HepG2 (cell line): ENCODE data around the gene SLC38A2. TPM values are rescaled to one million over a fixed set of nuclear protein-coding genes. Genes with fewer than 3 reads are reported as not detected.

Experiments used
- BHLHE40 ChIP-seq: IDR thresholded peaks from 2 replicates; pipeline ENCODE4 v1.6.1; 2011; ENCODE audit warnings: low read length, improper control_type of control experiment
- EHMT2 ChIP-seq: fragments of 200-600 bp; sonication (generic); IDR thresholded peaks from 2 replicates; pipeline ENCODE4 v1.7.0; 2017; ENCODE audit warnings: antibody characterized with exemption, low read depth, low read length, borderline replicate concordance
- FUBP1 ChIP-seq: sonication (generic); formaldehyde crosslinking; IDR thresholded peaks from 2 replicates; pipeline ENCODE4 v1.5.1; 2020; ENCODE audit warnings: missing genetic modification reagents, mild to moderate bottlenecking, borderline replicate concordance
- IKZF1 ChIP-seq: fragments of 450-650 bp; IDR thresholded peaks from 2 replicates; pipeline ENCODE4 v1.7.1; 2016
- KDM2A ChIP-seq: sonication (generic); formaldehyde crosslinking; IDR thresholded peaks from 2 replicates; pipeline ENCODE4 v1.4.0; 2020; ENCODE audit warnings: low read depth, missing genetic modification reagents, borderline replicate concordance
- KDM3A ChIP-seq: IDR thresholded peaks from 2 replicates; pipeline ENCODE4 v1.6.1; 2018; ENCODE audit warnings: low read depth, missing compliant biosample characterization
- KLF12 ChIP-seq: sonication (generic); formaldehyde crosslinking; IDR thresholded peaks from 2 replicates; pipeline ENCODE4 v1.4.0; 2020; ENCODE audit warnings: missing genetic modification reagents, borderline replicate concordance
- MED1 ChIP-seq: sonication (generic); formaldehyde crosslinking; IDR thresholded peaks from 2 replicates; pipeline ENCODE4 v1.4.0; 2020; ENCODE audit warnings: missing genetic modification reagents
- POLR2A ChIP-seq, 2 experiments: IDR thresholded peaks; 2 replicates each; pipeline ENCODE4 v1.6.1; 2011; ENCODE audit warnings: low read depth in 2 of 2, low read length in 2 of 2, mild to moderate bottlenecking in 1 of 2, moderate library complexity in 1 of 2; ENCODE audit not compliant: insufficient read depth in 1 of 2
- RNF2 ChIP-seq: fragments of 450-650 bp; conservative IDR thresholded peaks from 2 replicates; pipeline ENCODE4 v1.6.1; 2016; ENCODE audit warnings: low read depth
- SMAD3 ChIP-seq: sonication (generic); formaldehyde crosslinking; IDR thresholded peaks from 2 replicates; pipeline ENCODE4 v1.4.0; 2020; ENCODE audit warnings: missing genetic modification reagents
- SP140L ChIP-seq: sonication (generic); formaldehyde crosslinking; IDR thresholded peaks from 2 replicates; pipeline ENCODE4 v1.4.0; 2020; ENCODE audit warnings: missing genetic modification reagents, borderline replicate concordance
- SP2 ChIP-seq: sonication (generic); formaldehyde crosslinking; IDR thresholded peaks from 2 replicates; pipeline ENCODE4 v1.5.1; 2020; ENCODE audit warnings: mild to moderate bottlenecking, missing genetic modification reagents
- TCF7 ChIP-seq: sonication (generic); IDR thresholded peaks from 2 replicates; pipeline ENCODE4 v1.6.1; 2016; ENCODE audit warnings: antibody characterized with exemption, low read depth
- THYN1 ChIP-seq: sonication (generic); formaldehyde crosslinking; IDR thresholded peaks from 2 replicates; pipeline ENCODE4 v1.8.1; 2023; ENCODE audit warnings: low read depth, mild to moderate bottlenecking, moderate library complexity, missing genetic modification reagents, borderline replicate concordance
- ZBTB21 ChIP-seq: sonication (generic); formaldehyde crosslinking; IDR thresholded peaks from 2 replicates; pipeline ENCODE4 v1.4.0; 2020; ENCODE audit warnings: missing genetic modification reagents
- ZFAT ChIP-seq: sonication (generic); formaldehyde crosslinking; conservative IDR thresholded peaks from 2 replicates; pipeline ENCODE4 v1.8.1; 2023; ENCODE audit warnings: missing genetic modification reagents, inconsistent platforms
- ZNF260 ChIP-seq: sonication (generic); formaldehyde crosslinking; IDR thresholded peaks from 2 replicates; pipeline ENCODE4 v1.4.0; 2020; ENCODE audit warnings: missing genetic modification reagents, low read depth, mild to moderate bottlenecking, borderline replicate concordance
- ZNF280D ChIP-seq: sonication (generic); formaldehyde crosslinking; IDR thresholded peaks from 2 replicates; pipeline ENCODE4 v1.5.1; 2020; ENCODE audit warnings: mild to moderate bottlenecking, missing genetic modification reagents
- ZNF446 ChIP-seq: sonication (generic); formaldehyde crosslinking; IDR thresholded peaks from 2 replicates; pipeline ENCODE4 v1.5.0; 2020; ENCODE audit warnings: mild to moderate bottlenecking, missing genetic modification reagents
- ZNF576 ChIP-seq: sonication (generic); formaldehyde crosslinking; IDR thresholded peaks from 2 replicates; pipeline ENCODE4 v1.4.0; 2020; ENCODE audit warnings: mild to moderate bottlenecking, missing genetic modification reagents
- ZSCAN21 ChIP-seq: sonication (generic); formaldehyde crosslinking; IDR thresholded peaks from 2 replicates; pipeline ENCODE4 v1.8.0; 2022; ENCODE audit warnings: mild to moderate bottlenecking, missing genetic modification reagents, moderate library complexity, borderline replicate concordance
- polyA plus RNA-seq, 8 experiments: library from polyadenylated mRNA; depleted of rRNA in 3 of 8; stranded (reverse) in 7 of 8; unstranded in 1 of 8; fragments of >200 nt; fragmentation: Illumina TruSeq in 4 of 8; extraction: Trizol in 4 of 8; gene quantifications; 2 replicates each; pipeline versions ENCODE4 v1.2.1 to v1.2.3, GENCODE V29; 2011 to 2016; ENCODE audit warnings: low read depth in 4 of 8, missing spikeins in 1 of 8, mixed read lengths in 1 of 8; ENCODE audit not compliant: insufficient read depth in 1 of 8
- total RNA-seq, 5 experiments: library from RNA; depleted of rRNA; stranded (reverse); fragments of >200 nt; fragmentation: Illumina TruSeq; extraction: Trizol; gene quantifications; 2 replicates each; pipeline ENCODE4 v1.2.3, GENCODE V29; 2016; ENCODE audit warnings: low read depth in 1 of 5
- TF ChIP-seq, protein P1 (sequence below): IDR thresholded peaks from 2 replicates; pipeline ENCODE4 v1.6.1; 2012; ENCODE audit warnings: low read depth, low read length, improper control_type of control experiment
- TF ChIP-seq, protein P2 (sequence below): IDR thresholded peaks from 2 replicates; pipeline ENCODE4 v1.6.1; 2016; ENCODE audit warnings: mild to moderate bottlenecking

The SLC38A2 gene
- total and polyA plus RNA-seq, 2 of the 13 experiments (the other 11 are each of a cell fraction or from before 2014, with no cell fraction given): 368 to 880 TPM

- TF ChIP-seq ZNF280D (CRISPR knock-in tag) (0 out of 2 replicates have a peak, but pooled peaks have one; percentile 32), ZNF260 (CRISPR knock-in tag) (no peak), SP2 (CRISPR knock-in tag) (no peak), ZNF446 (CRISPR knock-in tag) (no peak), ZFAT (CRISPR knock-in tag) (no peak), POLR2A (IDR thresholded peaks at IDR 0.05; ENCODE audit: insufficient read depth in 1 of 2, low read depth in 2 of 2, low read length in 2 of 2) (0 out of 4 replicates have a peak, but pooled peaks of 1 of the 2 experiments have one; percentile 48), KLF12 (CRISPR knock-in tag) (peak; percentile 34; the same call in 1 of the 2 replicates), SP140L (no peak), THYN1 (CRISPR knock-in tag) (no peak), RNF2 (no peak), KDM3A (no peak), IKZF1 (no peak), ZNF576 (CRISPR knock-in tag) (no peak), MED1 (CRISPR knock-in tag) (no peak), FUBP1 (no peak), SMAD3 (CRISPR knock-in tag) (no peak; the same call in 1 of the 2 replicates), KDM2A (CRISPR knock-in tag) (no peak), TCF7 (no peak), EHMT2 (no peak), ZBTB21 (CRISPR knock-in tag) (no peak), BHLHE40 (no peak), ZSCAN21 (no peak)
- TF ChIP-seq, protein P1, sequence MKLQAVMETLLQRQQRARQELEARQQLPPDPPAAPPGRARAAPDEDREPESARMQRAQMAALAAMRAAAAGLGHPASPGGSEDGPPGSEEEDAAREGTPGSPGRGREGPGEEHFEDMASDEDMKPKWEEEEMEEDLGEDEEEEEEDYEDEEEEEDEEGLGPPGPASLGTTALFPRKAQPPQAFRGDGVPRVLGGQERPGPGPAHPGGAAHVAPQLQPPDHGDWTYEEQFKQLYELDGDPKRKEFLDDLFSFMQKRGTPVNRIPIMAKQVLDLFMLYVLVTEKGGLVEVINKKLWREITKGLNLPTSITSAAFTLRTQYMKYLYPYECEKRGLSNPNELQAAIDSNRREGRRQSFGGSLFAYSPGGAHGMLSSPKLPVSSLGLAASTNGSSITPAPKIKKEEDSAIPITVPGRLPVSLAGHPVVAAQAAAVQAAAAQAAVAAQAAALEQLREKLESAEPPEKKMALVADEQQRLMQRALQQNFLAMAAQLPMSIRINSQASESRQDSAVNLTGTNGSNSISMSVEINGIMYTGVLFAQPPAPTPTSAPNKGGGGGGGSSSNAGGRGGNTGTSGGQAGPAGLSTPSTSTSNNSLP: no peak
- TF ChIP-seq, protein P2, sequence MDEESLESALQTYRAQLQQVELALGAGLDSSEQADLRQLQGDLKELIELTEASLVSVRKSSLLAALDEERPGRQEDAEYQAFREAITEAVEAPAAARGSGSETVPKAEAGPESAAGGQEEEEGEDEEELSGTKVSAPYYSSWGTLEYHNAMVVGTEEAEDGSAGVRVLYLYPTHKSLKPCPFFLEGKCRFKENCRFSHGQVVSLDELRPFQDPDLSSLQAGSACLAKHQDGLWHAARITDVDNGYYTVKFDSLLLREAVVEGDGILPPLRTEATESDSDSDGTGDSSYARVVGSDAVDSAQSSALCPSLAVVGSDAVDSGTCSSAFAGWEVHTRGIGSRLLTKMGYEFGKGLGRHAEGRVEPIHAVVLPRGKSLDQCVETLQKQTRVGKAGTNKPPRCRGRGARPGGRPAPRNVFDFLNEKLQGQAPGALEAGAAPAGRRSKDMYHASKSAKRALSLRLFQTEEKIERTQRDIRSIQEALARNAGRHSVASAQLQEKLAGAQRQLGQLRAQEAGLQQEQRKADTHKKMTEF (CRISPR knock-in tag): 0 out of 2 replicates have a peak, but pooled peaks have one; percentile 30
Measured at GRCh38 chr12:46369095-46369473, 3.5 kb downstream of the SLC38A2 start (continued).
